ENCODE results near the gene SOWAHC. TPM values are rescaled to one million over a fixed set of nuclear protein-coding genes. Genes with fewer than 3 reads are reported as not detected.

The SOWAHC gene
- total RNA-seq, 1 donor from 2014 or later, result 3.2 TPM

GRCh38 chr2:109645412-109646184 is 31.4 kb downstream of the SOWAHC start:
- DNase-seq (ENCODE audit: low read depth), result no peak

GRCh38 chr2:109646961-109647360 is 32.8 kb downstream of the SOWAHC start:
- DNase-seq (ENCODE audit: low read depth), result no peak

DNA sequence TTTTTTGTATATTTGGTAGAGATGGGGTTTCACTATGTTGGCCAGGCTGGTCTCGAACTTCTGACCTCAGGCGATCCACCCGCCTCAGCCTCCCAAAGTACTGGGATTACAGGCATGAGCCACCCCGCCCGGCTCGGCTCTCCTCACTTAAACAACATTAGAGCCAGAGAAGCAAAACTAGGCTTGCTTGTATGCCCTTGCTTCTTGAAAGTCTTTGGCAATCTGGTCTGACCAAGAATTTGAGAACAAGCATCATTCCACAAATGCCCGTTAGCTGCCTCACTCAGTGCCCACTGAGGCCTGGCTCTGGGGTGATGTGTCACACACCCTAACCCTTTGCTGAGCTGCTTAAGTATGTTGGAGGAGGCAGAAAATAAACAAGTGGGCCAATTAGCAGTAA is 33.5 kb downstream of the SOWAHC start:
- DNase-seq (ENCODE audit: low read depth), result peak; percentile 63

DNA sequence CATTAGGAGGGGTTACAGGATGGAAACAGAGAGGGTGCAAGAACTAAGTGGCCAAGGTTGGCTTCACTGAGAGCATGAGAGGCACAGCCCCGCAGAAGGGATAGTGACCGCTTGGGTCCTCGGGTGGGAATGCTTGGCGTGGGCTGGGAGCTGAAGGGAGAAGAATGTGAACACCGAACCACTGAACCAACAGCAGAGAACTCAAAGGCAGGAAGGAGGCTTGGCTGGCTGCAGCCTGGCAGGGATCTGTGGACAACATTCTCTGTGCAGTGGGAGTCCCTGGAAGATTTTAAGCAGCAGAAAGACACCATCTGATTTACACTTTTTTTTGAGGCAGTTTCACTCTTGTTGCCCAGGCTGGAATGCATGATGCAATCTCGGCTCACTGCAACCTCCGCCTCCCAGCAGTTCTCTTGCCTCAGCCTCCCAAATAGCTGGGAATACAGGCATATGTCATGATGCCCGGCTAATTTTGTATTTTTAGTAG is 33.9 kb downstream of the SOWAHC start:
- DNase-seq (ENCODE audit: low read depth), result no peak

GRCh38 chr2:109649736-109650695 is 35.9 kb downstream of the SOWAHC start:
- no peak for DNase-seq (ENCODE audit: low read depth)

DNA sequence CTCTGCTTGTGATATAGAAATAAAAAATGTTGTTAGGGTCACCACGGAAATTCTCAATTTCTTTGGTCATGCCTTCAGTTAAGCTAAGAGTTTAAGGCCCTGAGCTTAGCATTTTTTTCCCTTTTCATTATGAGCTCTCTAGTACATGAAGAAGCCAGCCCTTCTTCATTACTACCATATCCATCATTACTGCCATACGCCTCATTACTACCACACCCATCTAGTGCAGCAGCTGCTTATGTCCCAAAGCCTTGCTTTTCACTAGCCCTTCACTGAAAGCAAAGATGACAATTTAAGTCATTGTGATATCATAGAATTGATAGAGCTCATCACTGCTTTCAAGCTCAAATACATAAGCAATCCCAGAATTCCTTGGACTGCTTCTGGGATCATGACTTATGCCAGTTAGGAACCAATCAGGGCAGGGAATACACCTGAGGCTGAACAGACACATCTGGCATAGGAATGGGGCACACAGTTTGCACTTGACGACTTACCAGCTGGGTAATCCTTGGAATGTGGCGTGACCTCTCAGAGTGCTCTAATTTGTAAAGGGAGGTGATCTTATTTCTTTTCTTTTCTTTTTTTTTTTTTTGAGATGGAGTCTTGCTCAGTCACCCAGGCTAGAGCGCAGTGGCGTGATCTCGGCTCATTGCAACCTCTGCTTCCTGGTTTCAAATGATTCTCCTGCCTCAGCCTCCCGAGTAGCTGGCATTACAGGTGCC is 40.3 kb downstream of the SOWAHC start:
- no peak for DNase-seq (ENCODE audit: low read depth)

- no peak for DNase-seq (ENCODE audit: low read depth)
Observed at GRCh38 chr2:109655287-109655686, 41.1 kb downstream of the SOWAHC start.

- DNase-seq (ENCODE audit: low read depth), result peak; percentile 43
Observed at GRCh38 chr2:109659396-109660045, 45.4 kb downstream of the SOWAHC start.

GRCh38 chr2:109660046-109660860 is 46.1 kb downstream of the SOWAHC start:
- DNase-seq (ENCODE audit: low read depth), result no peak

DNA sequence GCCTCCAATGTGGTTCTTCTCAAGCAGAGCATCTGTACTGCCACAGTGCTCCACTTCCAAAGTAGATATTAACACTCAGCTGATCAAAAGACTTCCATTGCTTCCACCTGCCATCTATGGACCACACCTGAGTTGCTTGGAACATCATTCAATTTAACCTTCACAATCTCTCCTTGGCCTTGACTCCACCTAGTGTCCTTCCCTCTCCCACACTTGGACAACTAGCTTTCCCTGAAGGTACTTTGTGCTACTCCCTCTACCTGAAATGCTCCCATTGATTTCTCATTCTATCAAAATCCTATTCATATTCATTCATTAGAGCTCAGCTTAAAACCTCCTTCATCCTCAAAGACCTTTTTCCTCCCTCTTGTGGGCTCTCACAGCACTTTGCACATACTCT is 48.7 kb downstream of the SOWAHC start:
- DNase-seq (ENCODE audit: low read depth), result no peak

DNA sequence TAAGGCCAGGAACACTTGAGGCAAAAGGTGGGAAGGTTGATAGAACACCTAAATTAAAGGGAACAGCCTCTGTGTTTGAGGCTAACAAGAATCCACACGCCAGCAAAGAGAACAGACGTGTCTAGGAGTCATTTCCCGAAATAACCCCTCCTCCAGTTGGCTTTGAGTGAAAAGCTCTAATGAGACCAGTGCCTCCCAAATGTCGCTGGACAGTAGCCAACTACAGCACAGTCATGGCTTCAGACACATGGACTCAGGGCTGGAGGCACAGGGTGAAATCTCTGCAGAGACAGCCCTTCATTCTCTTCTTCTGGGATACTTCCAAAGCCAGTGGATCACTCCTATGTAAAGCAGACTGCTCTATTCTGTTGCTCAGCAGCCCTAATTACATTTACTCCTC is 49.6 kb downstream of the SOWAHC start:
- peak; percentile 92 for DNase-seq (ENCODE audit: low read depth)

- DNase-seq (ENCODE audit: low read depth), result no peak
Observed at GRCh38 chr2:109666466-109666865, 52.3 kb downstream of the SOWAHC start.

Other genes starting within 250 kb of the SOWAHC start
- gene SEPTIN10, start 398 bp upstream of the SOWAHC start, total RNA-seq, result 33.8 and 34.2 TPM in 2 replicates
- 7.9 and 21.0 TPM in 2 replicates for gene RGPD5, start 179.9 kb downstream of the SOWAHC start, total RNA-seq

All from myocyte (in vitro differentiated cells).